HEK293 (cell line): Measurements from ENCODE around the gene MED10.
A peak's percentile ranks its signal among the peaks of the same experiment; 100 is the strongest.

ENCODE experiments used
- CTCF ChIA-PET: fragments of 350-600 bp; formaldehyde crosslinking; extraction: SDS; loops from one replicate; lab custom pipeline; 2021; ENCODE audit warnings: antibody characterized with exemption; lab: Yijun Ruan, JAX
- POLR2A ChIA-PET: fragments of 300-600 bp; formaldehyde crosslinking; extraction: SDS; loops from one replicate; lab custom pipeline; 2020; ENCODE audit warnings: antibody characterized with exemption, inconsistent platforms; lab: Yijun Ruan, JAX
- H3K27ac ChIP-seq: fragments of 200-500 bp; sonication (Bioruptor generic); 2 replicates; pipeline ENCODE4 v1.5.1; 2014; ENCODE audit warnings: low read depth, low read length, control low read depth, inconsistent platforms; ENCODE audit errors: extremely low read depth
- H3K36me3 ChIP-seq, 2 experiments: fragments of 200-500 bp in 1 of 2; sonication (Bioruptor generic) in 1 of 2; 1 replicate in 1 of 2; 2 replicates in 1 of 2; pipeline ENCODE4 v1.5.1; 2014 to 2017; ENCODE audit warnings: inconsistent platforms in 2 of 2, low read length in 2 of 2; ENCODE audit not compliant: control insufficient read depth in 2 of 2, insufficient read depth in 1 of 2
- H3K4me1 ChIP-seq: fragments of 200-500 bp; sonication (Bioruptor generic); 2 replicates; pipeline ENCODE4 v1.5.1; 2014; ENCODE audit warnings: mild to moderate bottlenecking, low read length, inconsistent platforms; ENCODE audit not compliant: control insufficient read depth, insufficient read depth
- H3K4me3 ChIP-seq: 2 replicates; pipeline ENCODE4 v1.5.1; 2011; ENCODE audit warnings: low read depth, mild to moderate bottlenecking, control low read depth, low read length, moderate library complexity
- H3K9me3 ChIP-seq: fragments of 200-500 bp; sonication (Bioruptor generic); 2 replicates; pipeline ENCODE4 v1.5.1; 2014; ENCODE audit warnings: low read depth, low read length, inconsistent platforms; ENCODE audit not compliant: control insufficient read depth, insufficient read depth
- OSR2 ChIP-seq: fragments of 450-650 bp; formaldehyde crosslinking; IDR thresholded peaks from 2 replicates; pipeline ENCODE4 v1.5.1; 2016; ENCODE audit warnings: missing biosample characterization, missing genetic modification characterization
- SETDB1 ChIP-seq: IDR thresholded peaks from one replicate; pipeline ENCODE4 v1.6.1; 2017; ENCODE audit warnings: mild to moderate bottlenecking, low read length, moderate library complexity, mixed read lengths; ENCODE audit not compliant: insufficient read length
- TCF7L2 ChIP-seq: IDR thresholded peaks from 2 replicates; pipeline ENCODE4 v1.6.1; 2011; ENCODE audit warnings: low read depth, mild to moderate bottlenecking, inconsistent platforms, low read length, moderate library complexity, borderline replicate concordance
- ZBTB1 ChIP-seq: fragments of 450-650 bp; formaldehyde crosslinking; IDR thresholded peaks from 2 replicates; pipeline ENCODE4 v1.5.1; 2016; ENCODE audit warnings: missing biosample characterization, missing genetic modification characterization
- ZNF157 ChIP-seq: fragments of 450-650 bp; formaldehyde crosslinking; IDR thresholded peaks from 2 replicates; pipeline ENCODE4 v1.5.1; 2016; ENCODE audit warnings: missing biosample characterization, missing genetic modification characterization
- ZNF211 ChIP-seq: fragments of 450-650 bp; formaldehyde crosslinking; IDR thresholded peaks from 2 replicates; pipeline ENCODE4 v1.5.1; 2016; ENCODE audit warnings: low read depth, missing biosample characterization, missing genetic modification characterization
- ZNF404 ChIP-seq: fragments of 450-650 bp; formaldehyde crosslinking; IDR thresholded peaks from 2 replicates; pipeline ENCODE4 v1.5.1; 2017; ENCODE audit warnings: missing biosample characterization, missing genetic modification characterization
- ZNF423 ChIP-seq: fragments of 450-650 bp; formaldehyde crosslinking; IDR thresholded peaks from 2 replicates; pipeline ENCODE4 v1.5.1; 2016; ENCODE audit warnings: missing biosample characterization, missing genetic modification characterization
- ZNF610 ChIP-seq: fragments of 450-650 bp; formaldehyde crosslinking; IDR thresholded peaks from 2 replicates; pipeline ENCODE4 v1.5.1; 2016; ENCODE audit warnings: missing biosample characterization, missing genetic modification characterization, borderline replicate concordance
- ZNF629 ChIP-seq: fragments of 450-650 bp; formaldehyde crosslinking; IDR thresholded peaks from 2 replicates; pipeline ENCODE4 v1.5.1; 2017; ENCODE audit warnings: missing biosample characterization, missing genetic modification characterization
- TF ChIP-seq, protein P1 (sequence below): fragments of 450-650 bp; formaldehyde crosslinking; IDR thresholded peaks from 2 replicates; pipeline ENCODE4 v1.5.1; 2016; ENCODE audit warnings: missing biosample characterization, missing genetic modification characterization
- TF ChIP-seq, protein P2 (sequence below): fragments of 450-650 bp; formaldehyde crosslinking; IDR thresholded peaks from 2 replicates; pipeline ENCODE4 v1.5.1; 2016; ENCODE audit warnings: missing biosample characterization, missing genetic modification characterization, low read depth
- TF ChIP-seq, protein P3 (sequence below): fragments of 450-650 bp; IDR thresholded peaks from 2 replicates; pipeline ENCODE4 v1.5.1; 2018; ENCODE audit warnings: missing biosample characterization, missing genetic modification characterization

The MED10 gene

DNA sequence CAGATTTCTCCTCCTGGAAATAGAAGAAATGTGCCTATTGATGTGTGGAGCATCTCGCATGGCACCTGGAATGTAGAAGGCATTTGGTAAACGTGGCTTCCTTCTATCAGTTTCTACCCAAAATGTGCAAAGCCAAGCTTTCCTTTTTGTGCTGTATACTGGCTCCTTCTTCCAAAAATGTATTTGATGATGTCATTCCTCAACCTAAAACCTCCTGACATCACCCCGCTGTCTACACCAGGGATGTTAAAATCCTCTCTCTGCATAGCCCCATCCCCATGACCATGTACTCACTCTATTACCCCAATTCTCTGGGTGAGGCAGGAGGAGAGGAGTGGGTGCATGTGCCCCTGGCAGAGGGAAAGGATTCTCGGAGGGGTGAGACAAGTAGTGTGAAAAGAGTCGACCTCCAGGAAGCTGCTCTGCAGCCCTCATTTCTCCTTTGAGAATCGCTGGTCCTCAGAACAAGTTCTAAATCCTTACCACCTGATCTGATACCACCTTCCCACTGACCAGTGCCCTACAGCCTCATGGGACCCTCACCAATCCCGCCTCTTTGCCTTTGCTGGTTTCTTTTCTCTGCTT is 11.7 kb upstream of the MED10 start:
- no peak overlapping the region for H3K27ac ChIP-seq

DNA sequence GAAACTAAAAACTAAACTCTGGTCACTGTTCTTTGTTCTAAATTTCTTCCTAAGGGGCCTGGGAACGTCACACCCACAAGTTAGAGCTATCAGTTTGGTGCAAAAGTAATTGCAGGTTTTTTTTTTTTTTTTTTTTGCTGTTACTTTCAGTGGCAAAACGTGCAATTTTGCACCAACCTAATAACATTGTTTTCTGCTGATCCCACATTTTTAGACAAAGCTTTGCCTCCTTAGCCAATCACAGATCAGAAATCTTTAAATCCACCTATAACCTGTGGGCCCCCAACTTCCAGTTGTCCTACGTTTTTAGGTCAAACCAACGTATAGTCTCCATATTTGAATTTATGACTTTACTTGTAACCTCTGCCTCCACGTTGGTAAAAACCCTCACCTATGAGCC is 11.1 kb upstream of the MED10 start:
- Histone ChIP-seq H3K4me1 (no peaks in the 10 kb centered on the region), H3K36me3 (no peaks in the 10 kb centered on the region), H3K9me3 (no peaks in the 10 kb centered on the region), H3K27ac (no peak overlapping the region), H3K4me3 (no peak overlapping the region)
- no peak for TF ChIP-seq ZBTB1 (tag by site-specific recombination)
- TF ChIP-seq ZNF211 (tag by site-specific recombination): no peak
- TF ChIP-seq ZNF404 (tag by site-specific recombination): no peak
- TF ChIP-seq, protein P1, sequence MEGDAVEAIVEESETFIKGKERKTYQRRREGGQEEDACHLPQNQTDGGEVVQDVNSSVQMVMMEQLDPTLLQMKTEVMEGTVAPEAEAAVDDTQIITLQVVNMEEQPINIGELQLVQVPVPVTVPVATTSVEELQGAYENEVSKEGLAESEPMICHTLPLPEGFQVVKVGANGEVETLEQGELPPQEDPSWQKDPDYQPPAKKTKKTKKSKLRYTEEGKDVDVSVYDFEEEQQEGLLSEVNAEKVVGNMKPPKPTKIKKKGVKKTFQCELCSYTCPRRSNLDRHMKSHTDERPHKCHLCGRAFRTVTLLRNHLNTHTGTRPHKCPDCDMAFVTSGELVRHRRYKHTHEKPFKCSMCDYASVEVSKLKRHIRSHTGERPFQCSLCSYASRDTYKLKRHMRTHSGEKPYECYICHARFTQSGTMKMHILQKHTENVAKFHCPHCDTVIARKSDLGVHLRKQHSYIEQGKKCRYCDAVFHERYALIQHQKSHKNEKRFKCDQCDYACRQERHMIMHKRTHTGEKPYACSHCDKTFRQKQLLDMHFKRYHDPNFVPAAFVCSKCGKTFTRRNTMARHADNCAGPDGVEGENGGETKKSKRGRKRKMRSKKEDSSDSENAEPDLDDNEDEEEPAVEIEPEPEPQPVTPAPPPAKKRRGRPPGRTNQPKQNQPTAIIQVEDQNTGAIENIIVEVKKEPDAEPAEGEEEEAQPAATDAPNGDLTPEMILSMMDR: no peak
- CTCF ChIA-PET: interaction anchor here (0.8 to 1.1 kb wide), 3 partner anchors 10 to 367 kb away, joined by 3 read pairs; no protein-coding TSS in a partner anchor
- POLR2A ChIA-PET: interaction anchor here (0.6 kb wide), 1 partner anchor 57 kb away, joined by 3 read pairs; no protein-coding TSS in a partner anchor

More for the DNA sequence above, 11.7 kb upstream of the MED10 start:
- Histone ChIP-seq H3K4me1 (no peaks in the 10 kb centered on the region), H3K36me3 (no peaks in the 10 kb centered on the region), H3K9me3 (no peaks in the 10 kb centered on the region), H3K4me3 (no peak overlapping the region)
- TF ChIP-seq TCF7L2 (no peak), ZNF629 (tag by site-specific recombination) (peak; percentile 51; the same call in 1 of the 2 replicates), ZNF423 (no peak)
- TF ChIP-seq, protein P2, sequence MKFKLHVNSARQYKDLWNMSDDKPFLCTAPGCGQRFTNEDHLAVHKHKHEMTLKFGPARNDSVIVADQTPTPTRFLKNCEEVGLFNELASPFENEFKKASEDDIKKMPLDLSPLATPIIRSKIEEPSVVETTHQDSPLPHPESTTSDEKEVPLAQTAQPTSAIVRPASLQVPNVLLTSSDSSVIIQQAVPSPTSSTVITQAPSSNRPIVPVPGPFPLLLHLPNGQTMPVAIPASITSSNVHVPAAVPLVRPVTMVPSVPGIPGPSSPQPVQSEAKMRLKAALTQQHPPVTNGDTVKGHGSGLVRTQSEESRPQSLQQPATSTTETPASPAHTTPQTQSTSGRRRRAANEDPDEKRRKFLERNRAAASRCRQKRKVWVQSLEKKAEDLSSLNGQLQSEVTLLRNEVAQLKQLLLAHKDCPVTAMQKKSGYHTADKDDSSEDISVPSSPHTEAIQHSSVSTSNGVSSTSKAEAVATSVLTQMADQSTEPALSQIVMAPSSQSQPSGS (tag by site-specific recombination): peak; percentile 87
- CTCF ChIA-PET: interaction anchor here (0.8 to 1.1 kb wide), 2 partner anchors 228 to 367 kb away, joined by 3 read pairs; no protein-coding TSS in a partner anchor
- POLR2A ChIA-PET: interaction anchor here (0.6 kb wide), 1 partner anchor 56 kb away, joined by 3 read pairs; no protein-coding TSS in a partner anchor

DNA sequence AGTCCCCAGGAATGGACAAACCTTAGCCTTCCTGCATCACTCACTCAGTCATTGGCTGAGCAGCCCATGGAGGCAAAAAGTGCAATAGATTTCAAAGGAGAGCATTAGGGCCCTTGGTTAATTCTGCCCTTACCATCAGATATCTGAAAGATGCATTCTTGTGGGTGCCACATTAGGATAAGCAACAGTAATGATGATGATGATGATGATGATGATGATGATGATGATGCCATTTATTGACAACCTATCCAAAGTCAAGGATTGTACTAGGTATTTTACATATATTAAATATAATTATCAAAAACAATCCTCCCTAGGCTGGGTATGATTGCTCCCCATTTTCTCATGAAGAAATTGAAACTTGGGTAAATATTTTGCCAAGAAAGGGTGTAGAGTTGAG is 9.6 kb upstream of the MED10 start:
- Histone ChIP-seq H3K27ac (no peak overlapping the region), H3K4me3 (no peak overlapping the region), H3K9me3 (no peaks in the 10 kb centered on the region), H3K4me1 (peaks cover 2% of the 10 kb centered on the region; the same call in 1 of the 2 replicates), H3K36me3 (no peaks in the 10 kb centered on the region)
- ChIA-PET CTCF (interaction anchor here (0.9 kb wide), 2 partner anchors 15 to 17 kb away, joined by 3 read pairs; no protein-coding TSS in a partner anchor), POLR2A (no interaction called here)
- no peak for TF ChIP-seq ZNF610 (tag by site-specific recombination)
- TF ChIP-seq, protein P3, sequence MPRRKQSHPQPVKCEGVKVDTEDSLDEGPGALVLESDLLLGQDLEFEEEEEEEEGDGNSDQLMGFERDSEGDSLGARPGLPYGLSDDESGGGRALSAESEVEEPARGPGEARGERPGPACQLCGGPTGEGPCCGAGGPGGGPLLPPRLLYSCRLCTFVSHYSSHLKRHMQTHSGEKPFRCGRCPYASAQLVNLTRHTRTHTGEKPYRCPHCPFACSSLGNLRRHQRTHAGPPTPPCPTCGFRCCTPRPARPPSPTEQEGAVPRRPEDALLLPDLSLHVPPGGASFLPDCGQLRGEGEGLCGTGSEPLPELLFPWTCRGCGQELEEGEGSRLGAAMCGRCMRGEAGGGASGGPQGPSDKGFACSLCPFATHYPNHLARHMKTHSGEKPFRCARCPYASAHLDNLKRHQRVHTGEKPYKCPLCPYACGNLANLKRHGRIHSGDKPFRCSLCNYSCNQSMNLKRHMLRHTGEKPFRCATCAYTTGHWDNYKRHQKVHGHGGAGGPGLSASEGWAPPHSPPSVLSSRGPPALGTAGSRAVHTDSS (tag by site-specific recombination): peak; percentile 93

DNA sequence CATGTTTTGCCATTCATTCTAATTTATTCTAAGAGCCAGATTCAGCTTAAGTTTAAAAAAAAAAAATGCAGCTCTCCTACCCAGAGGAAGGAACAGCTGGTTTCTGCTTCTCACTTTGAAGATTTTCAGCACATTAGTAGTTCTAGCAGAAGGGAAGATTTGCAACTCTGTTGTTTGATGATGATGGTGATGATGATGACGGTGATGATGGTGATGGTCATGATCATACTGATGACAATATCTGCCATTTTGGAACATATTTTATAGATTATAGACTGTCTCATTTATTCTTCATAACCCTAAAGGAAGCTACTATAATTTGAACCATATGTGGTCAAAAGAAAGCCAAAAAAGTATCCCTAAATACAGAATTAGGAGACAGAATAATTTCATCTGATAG is 7.9 kb upstream of the MED10 start:
- Histone ChIP-seq H3K4me3 (no peak overlapping the region), H3K9me3 (no peaks in the 10 kb centered on the region), H3K36me3 (no peaks in the 10 kb centered on the region), H3K27ac (no peak overlapping the region), H3K4me1 (peaks cover 2% of the 10 kb centered on the region; the same call in 1 of the 2 replicates)
- CTCF ChIA-PET: interaction anchor here (0.5 to 1.0 kb wide), 2 partner anchors 630 to 950 kb away, joined by 3 to 5 read pairs; no protein-coding TSS in a partner anchor
- POLR2A ChIA-PET: interaction anchor here (1.2 kb wide), 1 partner anchor 8 kb away, joined by 6 read pairs; the partner anchor contains the start of gene MED10
- TF ChIP-seq OSR2 (tag by site-specific recombination): no peak
- no peak for TF ChIP-seq ZNF157 (tag by site-specific recombination)
- TF ChIP-seq, protein P3 (tag by site-specific recombination): peak; percentile 85
- no peak for TF ChIP-seq SETDB1
- TF ChIP-seq, all 188 proteins: peak for 1
